ENCODE measurements around the gene KCNA3. TPM values are rescaled to one million over a fixed set of nuclear protein-coding genes. Genes with fewer than 3 reads are reported as not detected.

The KCNA3 gene
- total RNA-seq, 1 donor from 2014 or later = 38.1 TPM

DNA sequence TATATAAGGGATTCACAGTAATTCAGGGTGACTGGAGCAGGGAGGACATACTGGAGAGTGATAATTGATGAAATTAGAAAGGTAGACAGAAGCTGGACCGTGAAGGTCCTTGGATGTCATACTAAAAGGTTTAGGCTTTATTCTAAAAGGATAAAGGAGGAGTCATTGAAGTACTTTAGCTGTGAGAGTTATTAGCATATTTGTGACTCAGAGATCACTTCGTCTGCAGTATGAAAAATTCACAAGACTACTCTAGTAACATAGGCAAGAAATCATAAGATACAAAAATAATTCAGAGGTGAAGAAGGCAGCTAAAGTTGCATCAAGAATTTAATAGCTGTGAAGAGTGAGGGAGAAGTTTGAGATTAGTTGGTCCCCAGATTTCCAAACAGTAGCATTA, 26.3 kb downstream of the KCNA3 start:
- H3K36me3 Mint-ChIP-seq (ENCODE audit: low read depth) = peaks cover 9% of the 10 kb centered on the region

DNA sequence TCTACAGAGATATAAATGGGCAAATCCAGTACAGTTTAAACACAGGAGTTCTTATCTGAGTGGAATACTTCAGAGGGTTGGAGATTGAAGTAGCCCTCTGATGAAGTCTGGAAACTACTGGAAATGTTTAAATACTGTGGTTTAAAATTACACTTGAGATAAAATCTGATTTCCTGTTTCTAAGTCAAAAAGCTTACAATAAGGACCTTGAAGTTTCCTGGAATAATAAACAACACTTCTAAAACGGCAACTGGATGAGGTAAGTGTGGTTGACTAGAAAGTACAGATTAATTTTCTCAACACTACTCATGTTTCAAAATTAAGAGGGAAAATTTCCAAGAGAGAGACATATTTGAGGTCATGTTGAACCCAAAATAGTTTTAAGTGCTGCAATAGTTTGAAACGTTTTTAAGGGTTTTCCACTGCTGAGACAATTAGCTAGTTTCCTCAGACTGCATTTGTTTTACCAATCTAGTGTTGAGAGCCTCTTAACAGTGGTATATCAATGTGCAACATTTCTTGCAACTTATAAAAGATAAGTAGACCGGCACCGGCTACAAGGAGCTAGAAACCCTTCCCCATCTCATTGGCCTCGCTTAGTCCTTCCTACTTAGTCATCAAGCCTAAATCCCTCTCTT, 27.4 kb downstream of the KCNA3 start:
- Mint-ChIP-seq H3K36me3 (ENCODE audit: low read depth) (peaks cover 5% of the 10 kb centered on the region), H3K4me1 (ENCODE audit: low read depth) (peaks cover 41% of the 10 kb centered on the region), H3K27me3 (ENCODE audit: insufficient read depth) (no peaks in the 10 kb centered on the region), H3K9me3 (no peaks in the 10 kb centered on the region), H3K27ac (no peak overlapping the region), H3K4me3 (no peak overlapping the region)
- DNase-seq (ENCODE audit: low spot score) = no peak
- intact Hi-C loops (cut with micrococcal nuclease) = loop anchor here (1.0 to 5.0 kb wide), 8 partner anchors 8 to 572 kb away; partner anchors contain the start of gene LRIF1

More for the DNA sequence above, 26.3 kb downstream of the KCNA3 start:
- H3K27me3 Mint-ChIP-seq (ENCODE audit: insufficient read depth) = no peaks in the 10 kb centered on the region
- no peak for DNase-seq (ENCODE audit: low spot score)
- no peaks in the 10 kb centered on the region for H3K9me3 Mint-ChIP-seq
- peaks cover 35% of the 10 kb centered on the region for H3K4me1 Mint-ChIP-seq (ENCODE audit: low read depth)
- no peak overlapping the region for H3K27ac Mint-ChIP-seq
- H3K4me3 Mint-ChIP-seq = no peak overlapping the region
- intact Hi-C loops (cut with micrococcal nuclease) = loop anchor here (5.0 kb wide), 1 partner anchor 314 kb away; the partner anchor contains the start of gene LRIF1

DNA sequence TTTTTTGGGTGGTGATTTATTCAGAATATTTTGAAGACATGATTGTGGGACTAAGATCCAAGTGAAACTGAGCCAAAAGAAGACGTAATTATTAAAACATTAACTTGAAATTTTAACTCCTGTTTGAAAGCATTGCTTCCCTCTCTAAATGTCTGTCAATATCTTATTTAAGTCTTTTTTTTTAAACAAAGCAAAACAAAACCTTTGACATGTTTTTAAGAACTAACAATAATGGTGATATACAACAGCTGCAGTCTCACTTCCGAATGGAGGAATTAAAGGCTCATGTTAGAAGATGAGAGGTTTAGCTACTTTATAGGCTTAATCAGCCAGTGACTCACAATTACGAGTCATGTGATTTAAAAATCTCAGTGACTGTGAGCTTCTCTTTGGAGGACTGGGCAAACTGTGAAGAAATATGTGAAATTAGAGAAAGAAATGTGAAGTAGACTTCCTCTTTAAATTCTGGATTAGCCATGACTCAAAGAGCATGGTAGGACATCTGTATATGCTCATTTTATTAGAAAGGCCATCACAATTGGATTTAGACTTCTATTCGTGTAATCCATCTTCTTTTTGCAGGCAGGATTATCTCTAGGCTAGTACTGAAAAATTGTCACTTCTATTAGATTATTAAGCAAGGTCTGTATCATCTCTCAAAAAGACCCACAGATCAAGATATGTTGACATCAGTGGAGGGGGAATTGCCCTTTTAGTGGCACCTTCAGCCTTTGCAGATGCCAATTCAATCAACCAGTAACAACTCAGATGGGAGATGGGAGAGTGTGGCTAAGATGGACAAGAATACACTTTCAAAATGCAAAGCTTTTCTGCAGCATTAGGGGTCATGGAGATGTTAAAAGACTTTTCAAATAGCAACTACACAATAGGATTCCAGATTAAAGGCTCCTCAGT, 28.7 kb downstream of the KCNA3 start:
- Mint-ChIP-seq H3K27ac (peak overlapping the region; percentile 81), H3K27me3 (ENCODE audit: insufficient read depth) (no peaks in the 10 kb centered on the region), H3K9me3 (no peaks in the 10 kb centered on the region), H3K4me1 (ENCODE audit: low read depth) (peaks cover 53% of the 10 kb centered on the region), H3K36me3 (ENCODE audit: low read depth) (peaks cover 5% of the 10 kb centered on the region), H3K4me3 (peak overlapping the region; percentile 56)
- intact Hi-C loops (cut with micrococcal nuclease) = loop anchor here (5.0 kb wide), 1 partner anchor 316 kb away; the partner anchor contains the start of gene LRIF1
- no peak for DNase-seq (ENCODE audit: low spot score)

DNA sequence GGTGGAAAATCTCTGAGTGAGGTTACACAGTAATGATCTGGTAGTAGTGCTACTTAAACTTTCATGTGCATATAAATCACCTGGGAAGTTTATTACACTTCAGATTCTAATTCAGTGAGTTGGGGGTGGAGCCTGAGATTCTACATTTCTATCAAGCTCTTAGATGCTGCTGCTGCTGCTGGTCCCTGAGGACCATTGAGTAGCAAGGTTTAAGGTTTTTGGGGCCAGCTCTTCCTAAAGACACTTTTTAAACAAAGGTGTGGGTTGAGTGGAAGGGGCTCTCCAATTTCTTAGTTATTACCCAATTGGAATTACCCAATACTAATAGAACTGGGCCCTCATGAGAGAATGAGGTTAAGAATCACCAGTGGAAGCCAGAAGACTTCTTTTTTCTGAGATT, 29.5 kb downstream of the KCNA3 start:
- H3K27ac Mint-ChIP-seq = peak overlapping the region; percentile 80
- no peak overlapping the region for H3K4me3 Mint-ChIP-seq
- DNase-seq (ENCODE audit: low spot score) = no peak
- H3K4me1 Mint-ChIP-seq (ENCODE audit: low read depth) = peaks cover 59% of the 10 kb centered on the region
- H3K27me3 Mint-ChIP-seq (ENCODE audit: insufficient read depth) = no peaks in the 10 kb centered on the region
- peaks cover 3% of the 10 kb centered on the region for H3K9me3 Mint-ChIP-seq
- H3K36me3 Mint-ChIP-seq (ENCODE audit: low read depth) = peaks cover 9% of the 10 kb centered on the region
- intact Hi-C loops (cut with micrococcal nuclease) = loop anchor here (5.0 kb wide), 1 partner anchor 317 kb away; the partner anchor contains the start of gene LRIF1

DNA sequence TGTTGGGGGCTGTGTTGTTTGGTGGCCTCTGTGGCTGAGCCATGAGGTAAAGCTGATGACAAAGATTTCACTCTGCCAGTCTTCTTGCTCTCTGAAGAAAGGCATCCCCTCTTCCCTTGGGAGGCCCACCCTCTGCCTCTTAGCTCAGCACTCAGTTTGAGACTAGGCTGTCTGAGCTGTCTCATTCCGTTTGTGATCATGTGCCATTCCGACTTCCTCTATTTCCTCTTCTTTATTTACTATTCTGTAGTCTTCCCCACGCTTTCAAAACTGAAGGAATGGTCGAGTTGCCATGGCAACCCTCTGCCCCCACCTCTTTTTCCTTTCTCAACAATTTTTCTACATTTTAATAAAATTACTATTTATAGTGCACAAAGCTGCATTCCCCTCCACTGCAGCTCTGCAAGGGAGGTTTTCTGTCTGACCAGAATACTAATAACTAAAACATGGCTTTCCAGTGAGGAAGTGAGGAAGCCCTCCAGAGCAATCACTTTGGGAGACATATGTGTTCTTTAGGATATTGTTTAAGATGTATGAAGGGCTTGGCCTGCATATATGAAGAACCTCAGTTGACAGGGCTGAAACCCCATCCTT, 30.8 kb downstream of the KCNA3 start:
- intact Hi-C loops (cut with micrococcal nuclease) = no loop called here
- H3K36me3 Mint-ChIP-seq (ENCODE audit: low read depth) = peaks cover 16% of the 10 kb centered on the region
- H3K27me3 Mint-ChIP-seq (ENCODE audit: insufficient read depth) = no peaks in the 10 kb centered on the region
- peak overlapping the region; percentile 82 for H3K27ac Mint-ChIP-seq
- peaks cover 71% of the 10 kb centered on the region for H3K4me1 Mint-ChIP-seq (ENCODE audit: low read depth)
- DNase-seq (ENCODE audit: low spot score) = no peak
- H3K9me3 Mint-ChIP-seq = peaks cover 6% of the 10 kb centered on the region
- peak overlapping the region; percentile 52 for H3K4me3 Mint-ChIP-seq

DNA sequence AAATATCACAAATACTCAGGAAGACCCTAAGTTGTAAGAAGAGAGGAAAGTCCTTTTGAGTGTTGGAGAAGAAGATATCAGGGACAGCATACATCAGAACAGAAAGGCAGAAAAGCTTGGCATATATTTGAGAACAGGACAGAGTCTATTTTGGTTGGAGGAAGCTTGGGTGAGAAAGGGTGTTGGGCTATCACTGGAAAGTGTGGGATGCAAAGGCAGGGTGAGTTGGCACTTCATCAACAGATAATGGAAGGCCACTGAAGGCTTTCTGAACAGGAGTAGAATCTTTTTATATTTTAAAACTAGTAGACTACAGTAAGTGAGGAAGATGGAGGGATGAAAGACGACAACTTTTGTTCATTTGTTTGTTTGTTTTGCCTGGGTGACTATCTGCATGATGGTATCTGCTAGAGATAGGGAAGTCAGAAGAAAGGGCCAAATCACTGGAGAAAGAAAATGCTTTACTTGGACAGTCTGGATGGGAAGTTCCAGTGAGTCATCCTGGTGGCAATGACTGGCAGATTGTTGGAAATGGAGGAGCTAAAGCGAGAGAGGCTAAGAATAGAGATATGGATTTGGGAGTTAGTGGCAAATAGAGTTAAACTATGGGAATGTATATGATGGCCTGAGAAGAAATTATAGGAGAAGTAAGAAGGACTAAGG, 34.9 kb downstream of the KCNA3 start:
- Mint-ChIP-seq H3K27me3 (ENCODE audit: insufficient read depth) (no peaks in the 10 kb centered on the region), H3K4me1 (ENCODE audit: low read depth) (peaks cover 91% of the 10 kb centered on the region), H3K4me3 (peak overlapping the region; percentile 26), H3K9me3 (peaks cover 6% of the 10 kb centered on the region), H3K36me3 (ENCODE audit: low read depth) (peaks cover 21% of the 10 kb centered on the region), H3K27ac (peak overlapping the region; percentile 76)
- intact Hi-C loops (cut with micrococcal nuclease) = loop anchor here (10.0 kb wide), 1 partner anchor 305 kb away; the partner anchor contains the start of gene RBM15
- no peak for DNase-seq (ENCODE audit: low spot score)

DNA sequence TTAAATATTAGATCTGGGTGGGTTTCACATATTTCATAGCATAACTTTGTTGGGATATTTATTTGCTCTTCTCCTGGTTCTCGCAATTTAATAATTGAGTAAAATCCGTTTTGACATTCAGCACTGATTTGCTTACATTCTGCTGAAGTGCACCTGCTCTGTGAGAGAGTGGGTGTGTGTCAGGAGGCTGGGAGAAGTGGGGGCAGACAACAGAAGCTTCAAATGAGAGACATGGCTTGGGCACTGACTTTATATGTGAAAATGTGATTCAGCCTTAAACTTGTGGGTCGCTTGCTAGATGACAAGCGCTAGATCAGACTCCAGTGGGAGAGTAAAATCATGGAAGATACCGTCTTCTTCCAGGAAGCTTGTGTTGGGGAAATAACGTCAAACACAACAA, 36.2 kb downstream of the KCNA3 start:
- Mint-ChIP-seq H3K4me3 (peak overlapping the region; percentile 64), H3K27ac (peak overlapping the region; percentile 76), H3K4me1 (ENCODE audit: low read depth) (peaks cover 91% of the 10 kb centered on the region), H3K27me3 (ENCODE audit: insufficient read depth) (no peaks in the 10 kb centered on the region), H3K9me3 (peaks cover 6% of the 10 kb centered on the region), H3K36me3 (ENCODE audit: low read depth) (peaks cover 19% of the 10 kb centered on the region)
- intact Hi-C loops (cut with micrococcal nuclease) = loop anchor here (10.0 kb wide), 1 partner anchor 304 kb away; the partner anchor contains the start of gene RBM15
- DNase-seq (ENCODE audit: low spot score) = no peak

DNA sequence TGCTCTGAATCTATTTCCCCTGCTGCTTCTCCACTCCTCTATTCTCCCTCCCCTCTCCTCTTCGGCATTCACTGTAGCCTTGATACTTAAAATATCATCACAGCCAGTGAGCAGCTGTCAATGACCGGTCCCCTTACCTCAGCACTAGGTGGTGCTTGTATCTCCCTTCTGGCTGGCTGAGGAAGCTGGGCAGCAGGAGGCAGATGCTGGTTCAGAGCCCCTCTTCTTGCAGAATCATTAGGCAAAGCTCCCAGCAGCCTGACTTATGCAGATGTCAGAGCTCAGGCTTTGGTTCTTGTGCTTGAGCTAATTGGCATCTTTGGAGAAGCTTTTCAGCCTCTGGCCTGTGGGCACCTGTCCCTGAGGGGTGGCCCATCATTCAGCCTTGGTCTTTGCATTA, 36.7 kb downstream of the KCNA3 start:
- no peak overlapping the region for H3K4me3 Mint-ChIP-seq
- H3K4me1 Mint-ChIP-seq (ENCODE audit: low read depth) = peaks cover 91% of the 10 kb centered on the region
- H3K27ac Mint-ChIP-seq = peak overlapping the region; percentile 76
- no peak for DNase-seq (ENCODE audit: low spot score)
- peaks cover 6% of the 10 kb centered on the region for H3K9me3 Mint-ChIP-seq
- intact Hi-C loops (cut with micrococcal nuclease) = loop anchor here (10.0 kb wide), 1 partner anchor 303 kb away; the partner anchor contains the start of gene RBM15
- no peaks in the 10 kb centered on the region for H3K27me3 Mint-ChIP-seq (ENCODE audit: insufficient read depth)
- peaks cover 19% of the 10 kb centered on the region for H3K36me3 Mint-ChIP-seq (ENCODE audit: low read depth)

DNA sequence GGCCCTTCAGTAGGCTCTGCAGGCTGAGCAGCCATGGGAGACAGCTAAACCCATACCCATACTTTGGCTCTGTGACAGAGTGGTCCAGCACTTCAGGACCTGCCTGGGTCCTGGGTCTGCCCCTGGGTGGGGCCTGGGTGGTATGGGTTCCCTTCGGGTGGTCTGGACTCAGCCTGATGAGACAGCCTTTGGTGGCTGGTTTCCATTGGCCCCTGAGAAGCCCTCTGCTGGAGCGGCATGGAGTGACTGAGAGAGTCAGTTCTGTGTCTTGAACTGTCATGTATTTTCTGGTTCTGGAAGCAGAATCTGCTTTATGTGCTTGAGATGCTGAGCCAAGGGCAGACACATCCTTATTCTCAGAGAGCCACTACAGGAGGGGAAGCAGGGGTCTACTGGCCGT, 37.3 kb downstream of the KCNA3 start:
- peaks cover 6% of the 10 kb centered on the region for H3K9me3 Mint-ChIP-seq
- no peaks in the 10 kb centered on the region for H3K27me3 Mint-ChIP-seq (ENCODE audit: insufficient read depth)
- H3K4me3 Mint-ChIP-seq = no peak overlapping the region
- H3K27ac Mint-ChIP-seq = peak overlapping the region; percentile 76
- peaks cover 87% of the 10 kb centered on the region for H3K4me1 Mint-ChIP-seq (ENCODE audit: low read depth)
- no peak for DNase-seq (ENCODE audit: low spot score)
- H3K36me3 Mint-ChIP-seq (ENCODE audit: low read depth) = peaks cover 19% of the 10 kb centered on the region
- intact Hi-C loops (cut with micrococcal nuclease) = loop anchor here (10.0 kb wide), 1 partner anchor 303 kb away; the partner anchor contains the start of gene RBM15

DNA sequence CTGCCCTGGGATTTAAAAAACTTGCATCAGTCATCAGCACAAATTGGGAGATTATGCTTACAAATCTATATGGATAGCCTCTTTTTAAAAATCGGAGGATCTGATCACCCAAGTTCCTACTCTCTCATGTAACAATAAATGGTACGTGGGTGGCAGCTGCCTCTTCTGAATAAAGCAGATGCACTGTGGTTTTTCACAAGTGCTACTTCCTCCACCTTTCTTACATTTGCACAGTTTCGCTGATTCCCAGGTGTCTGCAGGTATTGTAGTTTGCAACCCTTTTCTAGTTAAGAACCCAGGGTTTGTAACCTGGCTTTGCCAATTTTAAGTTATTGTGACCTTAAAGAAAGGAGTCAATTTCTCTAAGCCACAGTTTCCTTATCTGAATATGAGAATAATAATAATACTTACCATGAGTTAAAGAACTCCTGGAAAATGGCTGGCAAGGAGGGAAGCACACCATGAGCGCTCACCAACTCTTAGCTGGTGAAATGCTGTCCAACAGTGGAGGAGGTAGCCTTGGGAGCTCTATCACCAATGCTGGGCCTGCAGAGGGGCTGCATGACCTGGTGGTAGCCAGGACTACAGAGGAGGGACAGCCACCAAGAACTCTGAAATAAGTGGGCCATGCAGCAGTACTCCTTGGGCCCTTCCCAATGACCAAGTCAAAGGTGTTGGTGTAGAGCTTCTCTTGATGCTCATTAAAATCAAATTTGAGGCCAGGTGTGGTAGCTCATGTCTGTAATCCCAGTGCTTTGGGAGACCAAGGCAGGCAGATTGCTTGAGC, 38.4 kb downstream of the KCNA3 start:
- H3K36me3 Mint-ChIP-seq (ENCODE audit: low read depth) = peaks cover 17% of the 10 kb centered on the region
- peak overlapping the region; percentile 76 for H3K4me3 Mint-ChIP-seq
- peaks cover 77% of the 10 kb centered on the region for H3K4me1 Mint-ChIP-seq (ENCODE audit: low read depth)
- H3K27me3 Mint-ChIP-seq (ENCODE audit: insufficient read depth) = no peaks in the 10 kb centered on the region
- peak overlapping the region; percentile 94 for H3K27ac Mint-ChIP-seq
- peaks cover 6% of the 10 kb centered on the region for H3K9me3 Mint-ChIP-seq
- intact Hi-C loops (cut with micrococcal nuclease) = loop anchor here (10.0 kb wide), 1 partner anchor 302 kb away; the partner anchor contains the start of gene RBM15
- DNase-seq (ENCODE audit: low spot score) = no peak

DNA sequence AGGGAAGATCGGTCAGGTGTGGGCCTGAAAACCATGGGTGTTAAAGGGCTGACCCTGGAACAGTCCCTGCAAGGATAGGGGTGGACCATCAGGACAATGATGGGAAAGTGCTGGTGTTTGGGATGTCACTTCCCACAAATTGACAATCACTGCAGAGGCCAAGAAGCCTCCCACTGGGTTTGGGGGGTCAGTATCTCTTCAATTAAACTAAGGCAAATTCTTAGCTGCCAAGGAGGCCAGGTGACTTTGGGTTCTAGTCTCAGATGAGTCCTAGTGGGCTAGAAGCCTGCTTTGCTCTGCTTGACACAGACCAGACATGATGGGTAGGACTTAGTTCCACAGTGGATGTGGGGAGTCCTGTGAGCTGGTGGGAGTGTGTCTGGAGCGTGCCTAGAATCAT, 39.3 kb downstream of the KCNA3 start:
- peaks cover 71% of the 10 kb centered on the region for H3K4me1 Mint-ChIP-seq (ENCODE audit: low read depth)
- peaks cover 5% of the 10 kb centered on the region for H3K9me3 Mint-ChIP-seq
- H3K36me3 Mint-ChIP-seq (ENCODE audit: low read depth) = peaks cover 15% of the 10 kb centered on the region
- H3K27ac Mint-ChIP-seq = peak overlapping the region; percentile 94
- DNase-seq (ENCODE audit: low spot score) = no peak
- H3K27me3 Mint-ChIP-seq (ENCODE audit: insufficient read depth) = no peaks in the 10 kb centered on the region
- intact Hi-C loops (cut with micrococcal nuclease) = loop anchor here (1.0 to 10.0 kb wide), 2 partner anchors 37 to 301 kb away; partner anchors contain the start of gene RBM15
- peak overlapping the region; percentile 76 for H3K4me3 Mint-ChIP-seq

All from activated T-helper 1 cell treated with anti-CD3 and anti-CD28 coated beads, Interleukin-12 subunit alpha, Interleukin-12 subunit beta, Interleukin-2, Interleukin-4 antibody, amounts not matched to agents 30 ng/mL and 10 ng/mL and 1 ng/mL, durations not matched to agents 14 hours and 24 hours and 36 hours (primary cell).